Memory B cell (primary cell): ENCODE results near the gene RESP18.

Experiments
- ATAC-seq: fragments of 150-1000 bp; cut with Tn5 transposase; 2 replicates; pipeline ENCODE4 v1.10.0; 2021; ENCODE audit warnings: low read depth, mild to moderate bottlenecking, moderate library complexity
- DNase-seq, 2 donors: peaks; one replicate each; pipeline ENCODE4 v3.0.0; 2022; ENCODE audit warnings: low spot score in 2 of 2
- H3K27ac Mint-ChIP-seq: one replicate; pipeline ENCODE4 v1.8.0; 2022; ENCODE audit warnings: mild to moderate bottlenecking, moderate library complexity, mixed read lengths
- H3K27me3 Mint-ChIP-seq: one replicate; pipeline ENCODE4 v1.8.0; 2022; ENCODE audit warnings: mixed read lengths
- H3K36me3 Mint-ChIP-seq: one replicate; pipeline ENCODE4 v1.8.0; 2022; ENCODE audit warnings: mild to moderate bottlenecking, mixed read lengths
- H3K4me1 Mint-ChIP-seq: one replicate; pipeline ENCODE4 v1.8.0; 2022; ENCODE audit warnings: mixed read lengths
- H3K4me3 Mint-ChIP-seq: one replicate; pipeline ENCODE4 v1.8.0; 2022; ENCODE audit warnings: mild to moderate bottlenecking, moderate library complexity, mixed read lengths
- H3K9me3 Mint-ChIP-seq: one replicate; pipeline ENCODE4 v1.8.0; 2022; ENCODE audit warnings: mixed read lengths

The RESP18 gene

DNA sequence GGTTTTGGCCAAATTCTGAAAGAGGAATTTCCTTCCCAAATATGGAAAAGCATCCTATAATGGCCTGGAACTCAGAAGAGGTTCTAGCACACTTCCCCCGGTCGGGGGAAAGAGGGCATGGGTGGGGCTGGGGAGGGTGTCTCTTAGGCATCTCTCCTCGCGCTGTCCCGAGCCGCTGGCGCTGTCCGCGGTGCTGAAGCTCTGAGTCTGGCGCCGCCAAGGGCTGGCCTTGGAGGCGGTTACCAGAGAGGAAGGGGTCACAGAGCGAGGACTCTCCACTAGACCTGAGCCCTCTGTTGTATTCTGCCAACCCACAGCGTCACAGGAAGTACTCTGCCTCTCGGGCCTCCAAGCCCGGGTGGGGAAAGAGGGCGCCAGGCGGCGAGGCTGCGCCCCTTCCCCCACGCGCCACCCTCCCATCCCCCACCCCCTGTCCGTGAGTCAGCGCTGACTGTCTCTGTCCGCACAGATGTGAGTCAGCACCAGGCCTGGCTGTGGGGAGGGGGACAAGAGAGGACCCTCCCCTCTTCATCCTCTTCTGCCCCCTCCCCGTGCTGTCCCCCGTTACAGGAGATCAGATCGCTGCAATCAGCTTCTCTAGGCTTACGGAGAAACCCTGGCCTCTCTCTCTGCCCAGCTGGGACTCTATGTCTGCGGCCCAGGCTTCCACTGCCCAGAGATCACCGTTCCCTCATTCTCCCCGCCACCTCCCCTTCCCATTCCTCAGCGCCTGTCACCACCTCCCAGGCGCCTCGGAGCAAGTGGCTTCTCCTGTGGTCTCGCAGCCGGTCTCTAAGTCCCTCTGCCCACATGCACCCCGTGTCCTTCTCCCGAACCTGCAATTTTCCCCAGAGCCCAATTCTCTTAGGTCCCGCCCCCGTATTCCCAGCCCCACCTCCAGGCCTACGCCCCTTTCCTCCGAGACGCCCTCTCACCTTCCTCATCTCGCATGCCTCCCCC is 24.1 kb downstream of the RESP18 start:
- H3K4me1 Mint-ChIP-seq: no peaks in the 10 kb centered on the region
- no peak overlapping the region for H3K4me3 Mint-ChIP-seq
- DNase-seq (peak; percentile 52 to 69), ATAC-seq (peak; percentile 70)
- H3K9me3 Mint-ChIP-seq: peaks cover 1% of the 10 kb centered on the region
- H3K27me3 Mint-ChIP-seq: peaks cover 30% of the 10 kb centered on the region
- H3K36me3 Mint-ChIP-seq: no peaks in the 10 kb centered on the region
- no peak overlapping the region for H3K27ac Mint-ChIP-seq

DNA sequence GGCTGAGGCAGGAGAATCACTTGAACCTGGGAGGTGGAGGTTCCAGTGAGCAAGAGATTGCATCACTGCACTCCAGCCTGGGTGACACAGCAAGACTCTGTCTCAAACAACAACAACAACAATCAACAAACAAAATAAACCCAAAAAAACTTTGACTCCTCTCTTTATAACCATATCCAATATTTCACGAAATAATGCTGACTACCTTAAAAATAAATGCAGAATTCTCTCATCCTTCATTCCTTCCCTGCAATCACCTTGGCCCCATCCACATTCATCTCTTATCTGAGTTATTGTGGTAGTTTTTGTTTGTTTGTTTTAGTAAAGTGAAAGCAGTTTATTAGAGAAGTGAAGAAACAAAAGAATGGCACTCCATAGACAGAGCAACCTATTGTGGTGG is 26.5 kb downstream of the RESP18 start:
- DNase-seq (no peak), ATAC-seq (no peak)
- no peaks in the 10 kb centered on the region for H3K36me3 Mint-ChIP-seq
- peaks cover 1% of the 10 kb centered on the region for H3K9me3 Mint-ChIP-seq
- no peak overlapping the region for H3K27ac Mint-ChIP-seq
- H3K27me3 Mint-ChIP-seq: peaks cover 35% of the 10 kb centered on the region
- H3K4me1 Mint-ChIP-seq: no peaks in the 10 kb centered on the region
- no peak overlapping the region for H3K4me3 Mint-ChIP-seq

DNA sequence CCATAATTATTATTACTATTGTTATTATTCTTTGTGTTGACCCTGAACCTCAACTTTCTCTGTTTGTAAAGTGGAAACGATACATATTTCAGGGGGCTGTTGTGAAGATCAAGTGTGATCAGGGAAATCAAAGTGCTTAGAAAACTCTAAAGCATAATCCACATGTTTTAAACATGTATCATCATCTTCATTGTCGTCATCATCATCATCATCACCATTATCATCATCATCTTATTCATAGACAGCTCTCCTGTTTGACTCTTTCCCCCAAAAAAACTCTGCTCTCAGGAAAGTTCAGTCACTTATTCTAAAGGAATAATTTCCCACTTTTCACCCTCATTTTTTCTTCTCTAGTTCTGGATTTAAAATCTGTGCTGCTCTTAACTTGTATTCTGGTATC is 28.3 kb downstream of the RESP18 start:
- H3K9me3 Mint-ChIP-seq: no peaks in the 10 kb centered on the region
- DNase-seq: no peak
- H3K4me3 Mint-ChIP-seq: no peak overlapping the region
- H3K27ac Mint-ChIP-seq: no peak overlapping the region
- ATAC-seq: no peak
- no peaks in the 10 kb centered on the region for H3K36me3 Mint-ChIP-seq
- no peaks in the 10 kb centered on the region for H3K4me1 Mint-ChIP-seq
- peaks cover 30% of the 10 kb centered on the region for H3K27me3 Mint-ChIP-seq

DNA sequence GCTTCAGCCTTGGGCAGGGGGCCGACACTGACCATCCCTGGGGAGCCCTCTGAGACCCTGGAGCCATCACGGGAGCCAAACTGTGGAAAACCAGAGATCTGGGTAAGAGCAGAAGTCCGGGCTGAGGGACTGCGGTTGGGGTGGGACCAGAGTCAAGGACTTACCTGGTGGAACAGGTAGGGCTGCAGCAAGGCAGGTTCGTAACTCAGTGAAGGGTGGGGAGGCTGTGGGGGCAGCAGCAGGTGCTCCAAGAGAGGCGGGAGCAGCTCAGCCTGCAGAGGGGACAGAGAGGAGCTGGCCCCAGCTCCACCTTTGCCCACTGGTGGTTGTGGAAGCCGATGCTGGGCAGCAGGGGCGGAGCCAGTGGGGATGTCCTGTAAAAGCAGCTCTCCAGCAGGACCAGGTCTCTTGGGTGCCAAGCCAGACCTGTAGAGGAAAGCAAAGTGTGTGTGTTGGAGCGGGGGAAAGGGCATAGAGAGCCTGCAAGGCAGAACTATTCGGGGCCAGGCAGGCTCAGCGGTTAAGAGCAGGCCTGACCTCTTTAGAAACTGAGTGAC is 30.1 kb downstream of the RESP18 start:
- ATAC-seq (no peak), DNase-seq (no peak)
- H3K36me3 Mint-ChIP-seq: no peaks in the 10 kb centered on the region
- no peaks in the 10 kb centered on the region for H3K4me1 Mint-ChIP-seq
- H3K27ac Mint-ChIP-seq: no peak overlapping the region
- H3K27me3 Mint-ChIP-seq: peaks cover 24% of the 10 kb centered on the region
- H3K9me3 Mint-ChIP-seq: no peaks in the 10 kb centered on the region
- no peak overlapping the region for H3K4me3 Mint-ChIP-seq

- ATAC-seq (no peak), DNase-seq (no peak)
- Mint-ChIP-seq H3K4me1 (peaks cover 3% of the 10 kb centered on the region), H3K9me3 (no peaks in the 10 kb centered on the region), H3K27me3 (peaks cover 18% of the 10 kb centered on the region), H3K36me3 (no peaks in the 10 kb centered on the region), H3K4me3 (no peak overlapping the region), H3K27ac (no peak overlapping the region)
Measured at GRCh38 chr2:219300022-219300421, 32.5 kb downstream of the RESP18 start.

- Mint-ChIP-seq H3K27me3 (peaks cover 13% of the 10 kb centered on the region), H3K36me3 (no peaks in the 10 kb centered on the region), H3K27ac (no peak overlapping the region), H3K4me3 (no peak overlapping the region), H3K4me1 (peaks cover 5% of the 10 kb centered on the region), H3K9me3 (no peaks in the 10 kb centered on the region)
- ATAC-seq: no peak
- no peak for DNase-seq
Measured at GRCh38 chr2:219299372-219299760, 33.2 kb downstream of the RESP18 start.

DNA sequence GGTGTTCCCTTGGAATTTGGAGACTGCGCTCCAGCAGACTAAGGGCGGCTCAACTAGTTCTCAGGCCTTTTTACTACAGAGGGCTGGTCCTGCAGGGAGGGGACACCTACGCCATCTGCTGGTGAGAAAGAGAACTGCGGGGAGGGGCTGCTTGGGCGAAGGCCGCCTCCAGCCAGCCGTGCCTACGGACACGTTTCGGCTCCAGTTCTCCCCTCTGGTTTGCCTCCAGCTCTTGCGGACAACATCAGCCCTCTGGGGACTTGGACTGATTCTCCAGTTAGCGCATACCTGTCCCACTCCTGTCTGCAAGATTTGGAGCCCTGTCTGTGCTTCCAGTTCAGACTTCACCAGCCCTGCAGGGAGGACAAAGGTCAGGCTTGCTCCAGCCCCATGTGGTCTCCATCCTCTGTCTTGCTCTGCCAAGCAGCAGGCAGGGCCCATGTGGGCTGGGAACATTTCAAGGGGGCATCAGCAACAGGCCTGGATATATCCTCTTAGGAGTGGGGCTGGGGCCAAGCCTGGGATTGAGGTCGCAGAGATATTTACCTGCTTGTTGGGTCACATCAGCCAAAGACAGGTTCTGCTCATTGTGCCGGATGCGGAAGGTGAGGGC is 33.7 kb downstream of the RESP18 start:
- H3K36me3 Mint-ChIP-seq: no peaks in the 10 kb centered on the region
- ATAC-seq: peak; percentile 61
- peak; percentile 97 to 99 for DNase-seq
- H3K27me3 Mint-ChIP-seq: peaks cover 12% of the 10 kb centered on the region
- no peak overlapping the region for H3K4me3 Mint-ChIP-seq
- H3K27ac Mint-ChIP-seq: no peak overlapping the region
- H3K9me3 Mint-ChIP-seq: no peaks in the 10 kb centered on the region
- H3K4me1 Mint-ChIP-seq: peaks cover 10% of the 10 kb centered on the region

DNA sequence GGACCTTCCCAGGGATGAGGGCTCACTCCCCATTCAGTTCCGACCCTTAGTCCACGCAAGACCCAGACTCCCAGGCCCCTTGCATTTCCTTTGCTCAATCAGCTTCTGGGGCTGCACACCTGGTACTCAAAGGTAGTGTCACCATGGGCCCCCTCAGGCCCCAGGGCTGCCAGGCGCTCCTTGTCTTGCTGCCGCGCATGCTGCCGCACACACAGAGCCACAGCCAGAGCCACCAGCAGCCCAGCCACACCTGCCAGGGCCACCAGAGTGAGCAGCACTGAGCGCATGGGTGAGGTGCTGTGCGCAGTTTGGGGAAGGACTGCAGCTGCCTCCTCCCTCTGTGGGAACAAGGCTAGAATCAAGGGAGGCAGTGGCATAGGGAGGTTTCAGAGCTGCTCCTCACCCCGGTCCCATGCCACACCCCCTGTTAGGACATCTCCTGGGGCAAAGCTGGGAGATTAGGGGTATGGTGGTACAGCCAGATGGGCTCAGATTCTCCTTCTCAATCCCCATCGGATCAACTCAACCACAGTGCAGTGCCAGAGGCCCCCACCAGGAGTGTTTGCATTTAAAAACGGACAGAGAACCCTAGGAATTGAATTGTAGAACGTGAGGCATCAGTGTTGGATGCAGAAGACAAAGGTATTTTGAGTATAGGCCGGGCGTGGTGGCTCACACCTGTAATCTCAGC is 34.6 kb downstream of the RESP18 start:
- H3K27me3 Mint-ChIP-seq: peaks cover 9% of the 10 kb centered on the region

GRCh38 chr2:219296631-219297391 is 35.7 kb downstream of the RESP18 start:
- H3K27me3 Mint-ChIP-seq: peaks cover 5% of the 10 kb centered on the region
- DNase-seq: no peak
- H3K4me3 Mint-ChIP-seq: no peak overlapping the region
- H3K4me1 Mint-ChIP-seq: peaks cover 10% of the 10 kb centered on the region
- no peaks in the 10 kb centered on the region for H3K36me3 Mint-ChIP-seq
- no peak for ATAC-seq
- no peaks in the 10 kb centered on the region for H3K9me3 Mint-ChIP-seq
- no peak overlapping the region for H3K27ac Mint-ChIP-seq

More for the DNA sequence above, 34.6 kb downstream of the RESP18 start:
- H3K27ac Mint-ChIP-seq: no peak overlapping the region
- DNase-seq (no peak), ATAC-seq (no peak)
- H3K36me3 Mint-ChIP-seq: no peaks in the 10 kb centered on the region
- H3K4me3 Mint-ChIP-seq: no peak overlapping the region
- H3K4me1 Mint-ChIP-seq: peaks cover 10% of the 10 kb centered on the region
- H3K9me3 Mint-ChIP-seq: no peaks in the 10 kb centered on the region

DNA sequence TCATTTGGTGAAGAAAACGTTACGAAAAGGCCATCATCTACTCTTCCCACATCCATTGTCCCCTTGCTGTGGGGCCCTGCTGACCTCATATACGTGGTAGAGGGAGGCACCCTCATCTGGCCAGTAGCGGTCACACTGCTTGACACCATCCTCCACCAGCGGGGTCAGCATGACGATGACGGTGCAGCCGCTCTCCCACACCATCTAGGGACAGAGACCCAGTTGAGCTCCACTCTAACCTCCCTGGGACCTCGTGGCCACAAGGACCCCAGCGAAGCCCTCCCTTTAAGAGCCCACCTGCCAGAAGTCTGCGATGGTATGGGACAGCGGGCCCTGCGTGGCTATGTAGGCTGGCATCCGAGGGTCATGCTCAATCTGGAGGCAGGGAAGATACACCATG is 36.4 kb downstream of the RESP18 start:
- H3K4me1 Mint-ChIP-seq: peaks cover 10% of the 10 kb centered on the region
- peaks cover 3% of the 10 kb centered on the region for H3K27me3 Mint-ChIP-seq
- no peak for ATAC-seq
- H3K27ac Mint-ChIP-seq: no peak overlapping the region
- no peak overlapping the region for H3K4me3 Mint-ChIP-seq
- no peaks in the 10 kb centered on the region for H3K36me3 Mint-ChIP-seq
- H3K9me3 Mint-ChIP-seq: no peaks in the 10 kb centered on the region
- no peak for DNase-seq

GRCh38 chr2:219294356-219295351 is 37.9 kb downstream of the RESP18 start:
- Mint-ChIP-seq H3K36me3 (no peaks in the 10 kb centered on the region), H3K27me3 (no peaks in the 10 kb centered on the region), H3K4me3 (peak overlapping the region; percentile 90), H3K27ac (peak overlapping the region; percentile 92), H3K9me3 (no peaks in the 10 kb centered on the region), H3K4me1 (peaks cover 10% of the 10 kb centered on the region)
- DNase-seq (peak; percentile 92 to 95), ATAC-seq (peak; percentile 89)

DNA sequence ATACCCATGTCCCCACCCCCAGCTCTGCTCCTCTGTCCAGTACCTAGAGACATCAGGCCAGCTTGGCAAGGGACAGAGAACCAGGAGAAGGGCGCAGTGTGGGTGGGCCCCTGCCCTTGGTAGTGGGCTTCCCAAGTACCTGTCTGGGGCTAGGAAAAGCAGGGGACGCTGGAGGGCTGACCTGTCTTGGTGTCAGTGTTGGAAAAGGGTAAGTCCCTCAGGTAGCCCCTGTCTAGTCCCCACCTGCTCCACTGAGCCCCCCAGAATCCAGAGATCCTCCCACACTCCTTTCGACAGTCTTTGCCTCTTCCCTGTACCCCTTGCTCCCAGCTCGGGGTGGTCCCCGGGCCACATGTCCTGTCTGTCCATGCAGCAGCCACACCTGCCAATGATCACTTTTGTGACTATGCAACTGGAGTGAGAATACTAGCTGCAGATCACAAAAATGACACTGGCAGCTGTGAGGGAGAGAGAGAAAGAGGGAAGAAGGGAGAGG is 38.8 kb downstream of the RESP18 start:
- Mint-ChIP-seq H3K27me3 (no peaks in the 10 kb centered on the region), H3K4me1 (peaks cover 10% of the 10 kb centered on the region), H3K9me3 (no peaks in the 10 kb centered on the region), H3K36me3 (no peaks in the 10 kb centered on the region), H3K4me3 (peak overlapping the region; percentile 90), H3K27ac (peak overlapping the region; percentile 92)
- no peak for ATAC-seq
- DNase-seq: no peak
